ENCODE measurements around the gene NEURL3.
"Not testable (repeated sequence)": the region's sequence is repeated elsewhere in the genome, so short reads cannot be mapped to it uniquely, and the experiment has no call there.

NEURL3 gene, protein sequence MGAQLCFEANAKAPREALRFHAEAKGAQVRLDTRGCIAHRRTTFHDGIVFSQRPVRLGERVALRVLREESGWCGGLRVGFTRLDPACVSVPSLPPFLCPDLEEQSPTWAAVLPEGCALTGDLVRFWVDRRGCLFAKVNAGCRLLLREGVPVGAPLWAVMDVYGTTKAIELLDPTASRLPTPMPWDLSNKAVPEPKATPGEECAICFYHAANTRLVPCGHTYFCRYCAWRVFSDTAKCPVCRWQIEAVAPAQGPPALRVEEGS

GRCh38 chr2:96505231-96505889 is at the start of gene NEURL3:
TSS of gene NEURL3 (minus strand) at chr2:96505357. CDS start at chr2:96505286, 71 bp downstream.
- peak; percentile 40 for DNase-seq (ENCODE audit: low spot score)

DNA sequence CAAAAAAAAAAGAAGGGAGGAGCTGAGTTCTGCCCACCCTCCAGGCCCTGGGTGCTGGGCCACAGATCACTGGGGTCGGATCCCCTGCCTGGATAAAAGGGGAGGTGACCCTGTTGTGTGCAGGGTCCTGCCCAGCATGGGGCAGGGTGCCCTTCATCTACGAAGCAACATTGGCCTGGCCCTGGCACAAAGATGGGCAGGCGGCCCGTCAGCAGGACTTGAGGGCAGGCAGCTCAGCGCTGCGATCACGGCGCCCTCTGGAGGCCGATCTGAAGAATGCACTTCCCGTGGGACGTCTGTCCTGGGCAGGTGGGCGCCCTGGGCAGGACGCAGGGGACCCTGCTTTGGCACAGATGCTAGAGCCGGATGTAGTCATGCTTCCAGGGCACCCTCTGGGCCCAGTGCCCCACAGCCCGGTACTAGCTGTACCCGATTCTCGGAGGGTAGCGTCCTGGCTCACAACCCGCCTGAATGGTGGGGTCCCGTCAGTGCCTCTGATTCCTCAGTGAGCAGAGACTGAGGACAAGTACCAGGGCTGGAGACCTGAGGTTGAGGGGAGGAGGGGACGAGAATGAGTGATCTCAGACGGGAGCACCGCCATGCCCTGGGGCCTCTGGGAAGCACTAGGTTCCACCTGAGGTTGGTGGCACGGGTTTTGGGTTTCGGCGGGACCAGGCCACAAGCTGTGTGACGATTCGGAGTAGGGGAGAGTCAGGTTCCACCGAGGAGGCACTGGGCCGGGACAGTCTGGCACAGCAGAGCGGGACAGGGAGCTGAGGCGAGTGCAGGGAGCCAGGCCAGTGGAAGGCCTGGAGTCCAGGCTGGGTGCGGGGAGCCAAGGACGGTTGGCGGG is 49.4 kb upstream of the NEURL3 start:
- DNase-seq (ENCODE audit: low spot score), result peak; percentile 78

DNA sequence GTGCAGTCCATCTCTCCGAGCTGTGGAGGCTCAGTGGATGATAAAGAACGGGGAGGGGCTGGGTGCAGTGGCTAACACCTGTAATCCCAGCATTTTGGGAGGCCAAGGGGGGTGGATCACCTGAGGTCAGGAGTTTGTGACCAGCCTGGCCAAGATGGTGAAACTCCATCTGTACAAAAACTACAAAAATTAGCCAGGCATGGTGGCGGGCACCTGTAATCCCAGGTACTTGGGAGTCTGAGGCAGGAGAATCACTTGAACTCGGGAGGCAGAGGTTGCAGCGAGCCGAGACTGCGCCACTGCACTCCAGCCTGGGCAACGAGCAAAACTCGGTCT is 48.8 kb upstream of the NEURL3 start:
- DNase-seq (ENCODE audit: low spot score), result not testable (repeated sequence)

- no peak for DNase-seq (ENCODE audit: low spot score)
Observed at GRCh38 chr2:96553176-96553956, 48.2 kb upstream of the NEURL3 start.

- DNase-seq (ENCODE audit: low spot score), result no peak
Observed at GRCh38 chr2:96552315-96553175, 47.4 kb upstream of the NEURL3 start.

GRCh38 chr2:96551605-96552314 is 46.6 kb upstream of the NEURL3 start:
- no peak for DNase-seq (ENCODE audit: low spot score)

DNA sequence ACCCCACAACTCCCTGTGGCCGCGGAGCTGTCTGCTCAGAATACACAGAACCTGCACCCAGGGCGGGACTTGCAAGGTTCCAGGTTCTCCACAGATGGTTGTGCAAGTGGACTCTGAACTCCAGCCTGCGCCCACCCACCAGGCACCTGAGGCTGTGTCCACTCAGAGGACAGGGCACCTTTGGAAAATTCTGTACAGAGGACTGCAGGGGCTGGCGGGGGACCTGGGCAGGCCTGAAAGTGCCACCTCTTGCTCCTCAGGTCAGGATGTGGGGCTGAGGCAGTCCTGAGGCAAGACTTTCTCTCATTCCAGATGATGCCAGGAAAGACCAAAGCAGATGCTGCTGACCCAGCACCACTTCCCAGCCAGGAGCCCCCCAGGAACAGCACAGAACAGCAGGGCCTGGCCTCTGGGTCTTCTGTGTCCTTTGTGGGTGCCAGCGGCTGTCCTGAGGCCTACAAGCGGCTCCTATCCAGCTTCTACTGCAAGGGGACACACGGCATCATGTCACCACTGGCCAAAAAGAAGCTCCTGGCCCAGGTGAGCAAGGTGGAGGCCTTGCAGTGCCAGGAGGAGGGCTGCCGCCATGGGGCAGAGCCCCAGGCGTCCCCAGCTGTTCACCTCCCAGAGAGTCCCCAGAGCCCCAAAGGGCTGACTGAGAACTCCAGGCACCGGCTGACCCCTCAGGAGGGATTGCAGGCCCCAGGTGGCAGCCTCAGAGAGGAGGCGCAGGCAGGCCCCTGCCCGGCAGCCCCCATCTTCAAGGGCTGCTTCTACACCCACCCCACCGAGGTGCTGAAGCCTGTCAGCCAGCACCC is 45.8 kb upstream of the NEURL3 start:
- DNase-seq (ENCODE audit: low spot score), result no peak

DNA sequence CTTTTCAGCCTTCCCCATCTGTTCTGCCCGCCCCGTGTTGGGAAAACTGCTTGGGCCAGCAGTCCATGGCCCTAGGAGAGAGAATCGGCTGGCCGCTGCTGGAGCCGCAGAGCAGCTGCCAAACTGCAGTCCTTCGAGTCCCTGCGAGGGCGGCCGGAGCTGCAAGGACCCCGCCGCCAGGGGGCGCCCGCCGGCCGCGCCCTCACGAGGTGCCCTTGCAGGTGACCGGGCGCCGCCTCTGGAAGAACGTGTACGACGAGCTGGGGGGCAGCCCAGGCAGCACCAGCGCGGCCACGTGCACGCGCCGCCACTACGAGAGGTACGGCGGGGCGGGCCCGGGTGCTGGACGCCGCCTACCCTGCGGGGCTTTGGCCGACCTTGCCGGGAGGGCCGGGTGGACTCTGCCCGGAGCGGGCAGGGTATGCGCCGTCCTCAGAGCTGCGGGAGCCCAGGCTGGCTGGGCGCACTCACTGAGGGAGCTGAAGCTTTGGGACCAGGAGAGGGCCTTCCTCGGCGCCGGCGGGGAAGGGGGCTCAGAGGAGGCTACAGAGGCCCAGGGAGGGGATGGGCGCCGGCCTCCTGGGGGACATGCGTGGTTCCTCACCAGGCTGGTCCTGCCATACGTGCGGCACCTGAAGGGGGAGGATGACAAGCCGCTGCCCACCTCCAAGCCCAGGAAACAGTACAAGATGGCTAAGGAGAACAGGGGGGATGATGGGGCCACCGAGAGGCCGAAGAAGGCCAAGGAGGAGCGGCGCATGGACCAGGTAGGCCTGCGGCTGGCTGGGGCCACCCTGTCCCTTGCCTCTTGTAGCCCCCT is 45.0 kb upstream of the NEURL3 start:
- DNase-seq (ENCODE audit: low spot score), result no peak

- DNase-seq (ENCODE audit: low spot score), result no peak
Observed at GRCh38 chr2:96549466-96549785, 44.3 kb upstream of the NEURL3 start.

DNA sequence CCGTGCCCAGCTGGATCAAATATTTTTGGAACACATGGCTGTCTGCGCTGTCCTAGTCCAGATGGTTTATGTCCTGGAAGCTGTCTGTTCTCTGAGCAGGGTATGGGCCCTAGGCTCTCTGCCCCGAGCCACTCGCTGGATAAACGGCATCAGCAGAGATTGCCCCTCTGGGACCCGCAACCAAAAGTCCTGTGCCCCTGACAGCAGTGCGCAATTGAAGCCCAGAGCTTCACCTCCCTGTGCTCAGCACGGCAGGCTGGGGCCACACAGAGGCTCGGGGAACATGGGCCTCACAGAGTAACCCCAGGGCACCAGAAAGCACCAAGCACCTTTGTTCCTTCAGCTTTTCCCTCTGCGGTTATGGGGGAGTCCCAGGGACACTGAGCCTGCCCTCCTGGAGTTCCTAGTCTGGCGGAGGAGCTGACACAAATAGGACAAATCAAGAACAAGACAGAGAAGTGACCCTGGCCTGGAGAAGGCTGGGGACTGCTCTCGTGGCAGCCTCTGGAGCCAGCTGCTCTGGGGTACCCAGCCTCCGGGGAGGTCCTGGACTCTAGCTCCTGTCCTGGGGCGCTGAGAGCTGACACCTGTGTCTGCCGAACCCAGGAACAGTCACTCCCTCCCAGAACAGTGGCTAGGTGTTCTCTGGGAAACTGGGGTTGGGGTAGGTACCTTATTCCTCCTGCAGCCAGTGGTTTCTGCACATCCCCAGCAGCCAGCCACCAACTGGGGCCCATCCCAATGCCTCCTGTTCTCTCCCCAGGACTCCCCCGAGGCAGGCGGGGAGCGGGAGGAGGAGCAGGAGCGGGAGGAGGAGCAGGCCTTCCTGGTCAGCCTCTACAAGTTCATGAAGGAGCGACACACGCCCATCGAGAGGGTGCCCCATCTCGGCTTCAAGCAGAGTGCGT is 43.7 kb upstream of the NEURL3 start:
- no peak for DNase-seq (ENCODE audit: low spot score)

- DNase-seq (ENCODE audit: low spot score), result peak; percentile 46
Observed at GRCh38 chr2:96547731-96548171, 42.6 kb upstream of the NEURL3 start.

- no peak for DNase-seq (ENCODE audit: low spot score)
Observed at GRCh38 chr2:96547203-96547641, 42.1 kb upstream of the NEURL3 start.

- no peak for DNase-seq (ENCODE audit: low spot score)
Observed at GRCh38 chr2:96546797-96547196, 41.6 kb upstream of the NEURL3 start.

GRCh38 chr2:96546321-96546720 is 41.2 kb upstream of the NEURL3 start:
- no peak for DNase-seq (ENCODE audit: low spot score)

- DNase-seq (ENCODE audit: low spot score), result no peak
Observed at GRCh38 chr2:96542357-96542977, 37.3 kb upstream of the NEURL3 start.

- DNase-seq (ENCODE audit: low spot score), result no peak
Observed at GRCh38 chr2:96541398-96542152, 36.4 kb upstream of the NEURL3 start.

GRCh38 chr2:96540136-96540535 is 35.0 kb upstream of the NEURL3 start:
- no peak for DNase-seq (ENCODE audit: low spot score)
